ENCODE data around the gene GNG7. TPM values are rescaled to one million over a fixed set of nuclear protein-coding genes. Genes with fewer than 3 reads are reported as not detected.

GNG7 gene
- total RNA-seq, 4 donors from 2014 or later: 0.57 to 3.8 (median 1.6) TPM

- Histone ChIP-seq H3K9me3 (no peaks in the 10 kb centered on the region), H3K27ac (peak overlapping the region in 2 of 4 donors; percentile 36 to 64), H3K4me1 (peaks cover 0 to 32% (median 3%) of the 10 kb centered on the region in 3 donors), H3K27me3 (no peaks in the 10 kb centered on the region), H3K36me3 (no peaks in the 10 kb centered on the region), H3K4me3 (no peak overlapping the region)
- DNase-seq: no peak
- TF ChIP-seq POLR2A (IDR thresholded peaks at IDR 0.05): no peak
- TF ChIP-seq CTCF (IDR thresholded peaks at IDR 0.05): no peak
- intact Hi-C loops (cut with DNase I): no loop called here
- WGBS, 2 donors: 65 to 86% methylated on average over 6 to 9 of the region's 9 CpGs
Observed at GRCh38 chr19:2691951-2692350, 10.5 kb downstream of the GNG7 start.

- H3K27me3 ChIP-seq: no peaks in the 10 kb centered on the region
- H3K9me3 ChIP-seq: no peaks in the 10 kb centered on the region
- no peak for TF ChIP-seq CTCF (IDR thresholded peaks at IDR 0.05)
- no peak for TF ChIP-seq POLR2A (IDR thresholded peaks at IDR 0.05)
- H3K36me3 ChIP-seq: no peaks in the 10 kb centered on the region
- DNase-seq: no peak
- WGBS, 2 donors: 83 to 91% methylated on average over 7 to 11 of the region's 11 CpGs
- peak overlapping the region in 1 of 4 donors; percentile 10 for H3K27ac ChIP-seq
- intact Hi-C loops (cut with DNase I): no loop called here
- H3K4me3 ChIP-seq: no peak overlapping the region
- H3K4me1 ChIP-seq: peaks cover 0 to 24% (median 3%) of the 10 kb centered on the region in 3 donors
Observed at GRCh38 chr19:2690856-2691255, 11.6 kb downstream of the GNG7 start.

- Histone ChIP-seq H3K36me3 (no peaks in the 10 kb centered on the region), H3K4me1 (peaks cover 0 to 11% (median 0%) of the 10 kb centered on the region in 3 donors), H3K9me3 (no peaks in the 10 kb centered on the region), H3K27me3 (no peaks in the 10 kb centered on the region), H3K27ac (peak overlapping the region in 3 of 4 donors; percentile 34 to 56 (median 56)), H3K4me3 (peak overlapping the region in 1 of 4 donors; percentile 19)
- intact Hi-C loops (cut with DNase I): no loop called here
- TF ChIP-seq POLR2A (IDR thresholded peaks at IDR 0.05): no peak
- TF ChIP-seq CTCF (IDR thresholded peaks at IDR 0.05): no peak
- 73 to 84% methylated on average over 12 to 17 of the region's 17 CpGs for WGBS, 2 donors
- no peak for DNase-seq
Observed at GRCh38 chr19:2686360-2686759, 16.1 kb downstream of the GNG7 start.

GRCh38 chr19:2685204-2685704, 17.2 kb downstream of the GNG7 start:
- intact Hi-C loops (cut with DNase I): no loop called here
- Histone ChIP-seq H3K27me3 (no peaks in the 10 kb centered on the region), H3K4me3 (peak overlapping the region in 2 of 4 donors; percentile 9 to 19), H3K36me3 (no peaks in the 10 kb centered on the region), H3K4me1 (peaks cover 0 to 11% (median 0%) of the 10 kb centered on the region in 3 donors), H3K27ac (peak overlapping the region; percentile 27 to 56 (median 45)), H3K9me3 (no peaks in the 10 kb centered on the region)
- WGBS, 2 donors: 87 to 92% methylated on average over 6 of the region's 6 CpGs
- DNase-seq: no peak
- TF ChIP-seq CTCF (IDR thresholded peaks at IDR 0.05): no peak
- no peak for TF ChIP-seq POLR2A (IDR thresholded peaks at IDR 0.05)

GRCh38 chr19:2683430-2684003, 19.0 kb downstream of the GNG7 start:
- intact Hi-C loops (cut with DNase I): no loop called here
- Histone ChIP-seq H3K4me3 (no peak overlapping the region), H3K27ac (peak overlapping the region in 1 of 4 donors; percentile 34), H3K9me3 (no peaks in the 10 kb centered on the region), H3K4me1 (peaks cover 0 to 11% (median 0%) of the 10 kb centered on the region in 3 donors), H3K36me3 (no peaks in the 10 kb centered on the region), H3K27me3 (no peaks in the 10 kb centered on the region)
- TF ChIP-seq POLR2A (IDR thresholded peaks at IDR 0.05) (no peak), CTCF (IDR thresholded peaks at IDR 0.05) (no peak)
- 41 to 64% methylated on average over 19 to 20 of the region's 20 CpGs for WGBS, 2 donors
- DNase-seq: no peak
